Measurements from ENCODE around the gene STX18.
"Not testable (repeated sequence)": the region's sequence is repeated elsewhere in the genome, so short reads cannot be mapped to it uniquely, and the experiment has no call there.

STX18 gene

GRCh38 chr4:4507403-4507802 is 34.4 kb downstream of the STX18 start:
- no peak for DNase-seq

- no peak for DNase-seq
Observed at GRCh38 chr4:4506961-4507360, 34.9 kb downstream of the STX18 start.

- DNase-seq = not testable (repeated sequence)
Observed at GRCh38 chr4:4505211-4505610, 36.6 kb downstream of the STX18 start.

GRCh38 chr4:4504783-4505182 is 37.1 kb downstream of the STX18 start:
- no peak for DNase-seq

GRCh38 chr4:4502694-4503311 is 39.0 kb downstream of the STX18 start:
- no peak for DNase-seq

- no peak for DNase-seq
Observed at GRCh38 chr4:4501679-4502078, 40.2 kb downstream of the STX18 start.

GRCh38 chr4:4499438-4500123 is 42.3 kb downstream of the STX18 start:
- no peak for DNase-seq

GRCh38 chr4:4496592-4497372 is 45.1 kb downstream of the STX18 start:
- no peak for DNase-seq

GRCh38 chr4:4494882-4495281 is 47.0 kb downstream of the STX18 start:
- no peak for DNase-seq

- DNase-seq = no peak
Observed at GRCh38 chr4:4492161-4492847, 49.5 kb downstream of the STX18 start.

GRCh38 chr4:4491396-4491893 is 50.4 kb downstream of the STX18 start:
- DNase-seq = no peak

GRCh38 chr4:4490816-4491215 is 51.0 kb downstream of the STX18 start:
- no peak for DNase-seq

- no peak for DNase-seq
Observed at GRCh38 chr4:4490041-4490440, 51.8 kb downstream of the STX18 start.

- no peak for DNase-seq
Observed at GRCh38 chr4:4488405-4489404, 53.1 kb downstream of the STX18 start.

- DNase-seq = no peak
Observed at GRCh38 chr4:4486969-4487368, 54.9 kb downstream of the STX18 start.

GRCh38 chr4:4485806-4486205 is 56.0 kb downstream of the STX18 start:
- no peak for DNase-seq

GRCh38 chr4:4481399-4481994 is 60.4 kb downstream of the STX18 start:
- no peak for DNase-seq

GRCh38 chr4:4480685-4481398 is 61.0 kb downstream of the STX18 start:
- no peak for DNase-seq

- no peak for DNase-seq
Observed at GRCh38 chr4:4480205-4480604, 61.6 kb downstream of the STX18 start.

GRCh38 chr4:4479366-4479765 is 62.5 kb downstream of the STX18 start:
- no peak for DNase-seq

GRCh38 chr4:4477796-4478195 is 64.1 kb downstream of the STX18 start:
- DNase-seq = no peak

Data from GOT3 (cell line).